EL (cell line): ENCODE data around the gene KDR.

Source experiments
- DNase-seq: peaks from one replicate; pipeline ENCODE4 v3.0.0-alpha.2; 2016

Gene KDR

GRCh38 chr4:55077577-55077976, 47.8 kb downstream of the KDR start:
- DNase-seq = no peak

GRCh38 chr4:55075823-55076716, 49.3 kb downstream of the KDR start:
- no peak for DNase-seq

- DNase-seq = no peak
These were observed 50.0 kb downstream of the KDR start for GRCh38 chr4:55075376-55075775.

- DNase-seq = no peak
These were observed 51.0 kb downstream of the KDR start for GRCh38 chr4:55074386-55074785.

- no peak for DNase-seq
These were observed 53.4 kb downstream of the KDR start for GRCh38 chr4:55071951-55072350.

- DNase-seq = peak; percentile 6
These were observed 56.1 kb downstream of the KDR start for GRCh38 chr4:55069248-55069647.

GRCh38 chr4:55068522-55068921, 56.9 kb downstream of the KDR start:
- DNase-seq = no peak

- DNase-seq = no peak
These were observed 59.4 kb downstream of the KDR start for GRCh38 chr4:55066018-55066417.

GRCh38 chr4:55055529-55055928, 69.9 kb downstream of the KDR start:
- no peak for DNase-seq

GRCh38 chr4:55051532-55051931, 73.9 kb downstream of the KDR start:
- DNase-seq = no peak

GRCh38 chr4:55050418-55050950, 74.9 kb downstream of the KDR start:
- no peak for DNase-seq

GRCh38 chr4:55038176-55038890, 87.1 kb downstream of the KDR start:
- peak; percentile 11 for DNase-seq

GRCh38 chr4:55037728-55038127, 87.7 kb downstream of the KDR start:
- DNase-seq = no peak

GRCh38 chr4:55036405-55036804, 89.0 kb downstream of the KDR start:
- DNase-seq = no peak

GRCh38 chr4:55035892-55036291, 89.5 kb downstream of the KDR start:
- DNase-seq = no peak

- peak; percentile 21 for DNase-seq
These were observed 92.1 kb downstream of the KDR start for GRCh38 chr4:55033296-55033695.

- DNase-seq = no peak
These were observed 92.6 kb downstream of the KDR start for GRCh38 chr4:55032788-55033187.

- DNase-seq = no peak
These were observed 93.2 kb downstream of the KDR start for GRCh38 chr4:55032179-55032578.

GRCh38 chr4:55031158-55031557, 94.2 kb downstream of the KDR start:
- DNase-seq = no peak

- DNase-seq = no peak
These were observed 94.8 kb downstream of the KDR start for GRCh38 chr4:55030589-55030988.

GRCh38 chr4:55029821-55030503, 95.4 kb downstream of the KDR start:
- DNase-seq = no peak

GRCh38 chr4:55029321-55029720, 96.1 kb downstream of the KDR start:
- no peak for DNase-seq
